ENCODE results near the gene COPZ2.
"Not testable (repeated sequence)": the region's sequence is repeated elsewhere in the genome, so short reads cannot be mapped to it uniquely, and the experiment has no call there.

The COPZ2 gene

DNA sequence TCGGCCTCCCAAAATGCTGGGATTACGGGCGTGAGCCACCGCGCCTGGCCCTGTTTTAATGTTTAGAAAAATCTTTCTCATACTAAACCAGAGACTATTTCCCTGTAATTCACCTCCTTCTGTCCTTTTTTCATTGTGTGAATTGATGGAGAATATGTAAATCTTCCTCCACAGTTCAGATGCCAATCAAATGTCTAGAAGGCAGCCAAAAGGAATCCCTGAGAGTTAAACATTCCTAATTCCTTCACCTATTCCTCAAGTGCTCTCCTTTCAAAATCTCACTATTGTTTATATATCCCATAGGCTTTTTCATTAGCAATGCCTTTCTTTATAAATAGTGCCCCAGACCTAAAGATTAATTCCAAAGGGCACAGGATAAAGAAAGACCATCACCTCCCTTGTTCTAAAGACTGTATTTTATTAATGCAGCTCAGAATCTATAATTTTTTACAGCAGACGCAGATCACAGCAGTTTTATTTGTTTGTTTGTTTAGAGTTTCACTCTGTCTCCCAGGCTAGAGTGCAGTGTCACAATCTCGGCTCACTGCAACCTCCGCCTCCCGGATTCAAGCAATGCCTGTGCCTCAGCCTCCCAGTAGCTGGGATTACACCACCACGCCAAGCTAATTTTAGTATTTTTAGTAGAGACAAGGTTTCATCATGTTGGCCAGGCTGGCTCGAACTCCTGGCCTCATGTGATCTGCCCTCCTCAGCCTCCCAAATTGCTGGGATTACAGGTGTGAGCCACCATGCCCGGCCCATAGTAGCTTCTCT is 30.5 kb downstream of the COPZ2 start:
- DNase-seq (ENCODE audit: low spot score) = no peak

DNA sequence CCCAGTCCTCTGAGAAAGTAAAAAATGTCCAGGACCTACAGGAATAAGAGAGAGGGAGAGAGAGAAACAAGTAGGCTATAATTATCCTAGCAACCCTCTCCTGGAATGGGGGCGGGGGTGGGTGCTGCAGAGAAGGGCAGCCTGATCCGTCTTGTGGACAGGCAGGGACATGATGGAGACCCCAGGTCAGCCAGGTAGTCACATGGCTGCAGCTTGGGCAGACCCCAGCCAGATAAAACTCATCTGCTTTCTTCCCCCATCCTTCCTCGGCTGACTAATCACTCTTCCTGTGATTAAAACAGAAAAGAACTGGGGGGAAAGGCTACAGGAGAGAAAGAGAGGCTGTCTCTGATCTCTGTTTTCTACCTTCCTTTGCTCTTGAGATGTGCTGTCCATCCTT is 32.6 kb downstream of the COPZ2 start:
- no peak for DNase-seq (ENCODE audit: low spot score)

GRCh38 chr17:48003417-48004151 is 34.0 kb downstream of the COPZ2 start:
- DNase-seq (ENCODE audit: low spot score) = no peak

DNA sequence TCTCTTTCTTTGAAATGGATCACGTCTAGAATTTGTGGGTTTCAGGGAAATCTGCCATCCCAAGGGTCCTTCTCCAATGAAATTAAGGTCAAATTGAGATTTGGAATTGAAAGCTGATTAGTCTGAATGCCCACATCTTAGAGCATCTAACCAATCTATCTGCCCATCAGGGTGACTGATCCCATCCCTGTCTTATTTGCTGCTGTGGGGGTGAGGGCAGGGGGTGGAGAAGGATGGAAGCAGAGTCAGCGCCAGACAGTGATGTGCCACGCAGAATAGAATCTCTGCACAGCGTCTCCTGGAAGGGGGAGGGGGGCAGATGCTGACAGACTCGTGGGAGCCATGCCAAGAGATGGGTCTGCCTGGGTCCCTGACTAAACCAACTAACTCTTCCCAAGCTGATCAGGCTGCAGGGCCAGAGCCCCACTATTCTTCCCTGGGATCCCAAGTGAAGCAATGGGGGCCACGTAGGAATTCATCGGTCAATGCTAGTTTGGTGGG is 34.6 kb downstream of the COPZ2 start:
- no peak for DNase-seq (ENCODE audit: low spot score)

- DNase-seq (ENCODE audit: low spot score) = no peak
These were observed 35.2 kb downstream of the COPZ2 start for GRCh38 chr17:48002266-48002915.

DNA sequence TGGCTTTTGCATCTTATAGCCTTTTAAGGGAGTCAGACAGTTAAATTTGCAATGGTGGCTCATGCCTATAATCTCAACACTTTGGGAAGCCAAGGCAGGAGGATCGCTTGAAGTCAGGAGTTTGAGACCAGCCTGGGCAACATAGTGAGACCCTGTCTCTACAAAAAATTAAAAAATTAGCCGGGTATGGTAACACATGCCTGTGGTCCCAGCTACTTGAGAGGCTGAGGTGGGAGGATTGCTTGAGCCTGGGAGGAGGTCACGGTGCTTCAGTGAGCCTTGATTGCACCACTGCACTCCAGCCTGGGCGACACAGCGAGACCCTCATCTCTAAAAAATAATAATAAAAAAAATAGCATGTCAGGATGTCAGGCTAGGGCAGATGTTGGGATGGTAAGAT is 35.9 kb downstream of the COPZ2 start:
- not testable (repeated sequence) for DNase-seq (ENCODE audit: low spot score)

- no peak for DNase-seq (ENCODE audit: low spot score)
These were observed 36.4 kb downstream of the COPZ2 start for GRCh38 chr17:48001197-48001596.

DNA sequence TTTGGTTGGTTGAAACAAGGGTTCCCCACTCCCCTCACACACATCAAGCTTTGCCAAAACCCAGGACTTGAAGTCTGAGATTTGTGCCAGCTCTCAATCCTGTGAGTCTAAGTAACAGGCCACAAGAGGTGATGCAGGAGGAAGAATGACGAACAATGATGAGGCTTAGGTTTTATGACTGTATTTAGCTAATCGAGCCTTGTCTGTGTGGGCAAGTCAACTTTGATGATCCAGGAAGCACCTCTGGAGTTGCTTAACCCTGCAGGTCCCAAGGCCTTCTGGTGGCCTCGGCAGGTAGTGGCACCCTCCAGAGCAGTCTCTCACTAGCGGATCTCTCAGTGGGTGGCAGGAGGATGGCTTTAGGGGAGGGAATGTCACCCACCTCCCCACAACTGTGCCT is 38.0 kb downstream of the COPZ2 start:
- no peak for DNase-seq (ENCODE audit: low spot score)

DNA sequence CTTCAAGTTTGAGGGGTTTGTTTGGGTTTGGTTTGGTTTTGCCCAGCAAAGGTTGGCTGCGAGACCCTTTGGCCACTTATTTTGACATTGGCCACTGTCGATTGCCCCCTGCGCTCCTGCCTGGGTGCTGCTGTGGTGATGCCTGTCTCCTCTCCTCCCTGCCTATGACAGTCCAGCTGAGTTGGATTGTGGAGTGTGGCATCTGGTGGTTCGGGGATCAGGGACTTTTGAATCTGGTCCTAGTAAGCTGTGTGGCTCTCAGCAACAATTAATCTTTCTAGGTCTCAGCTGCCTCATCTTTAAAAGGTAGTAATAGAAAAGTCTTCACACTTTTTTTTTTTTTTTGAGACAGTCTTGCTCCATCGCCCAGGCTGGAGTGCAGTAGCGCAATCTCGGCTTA is 39.6 kb downstream of the COPZ2 start:
- no peak for DNase-seq (ENCODE audit: low spot score)

- no peak for DNase-seq (ENCODE audit: low spot score)
These were observed 40.0 kb downstream of the COPZ2 start for GRCh38 chr17:47997586-47997985.

DNA sequence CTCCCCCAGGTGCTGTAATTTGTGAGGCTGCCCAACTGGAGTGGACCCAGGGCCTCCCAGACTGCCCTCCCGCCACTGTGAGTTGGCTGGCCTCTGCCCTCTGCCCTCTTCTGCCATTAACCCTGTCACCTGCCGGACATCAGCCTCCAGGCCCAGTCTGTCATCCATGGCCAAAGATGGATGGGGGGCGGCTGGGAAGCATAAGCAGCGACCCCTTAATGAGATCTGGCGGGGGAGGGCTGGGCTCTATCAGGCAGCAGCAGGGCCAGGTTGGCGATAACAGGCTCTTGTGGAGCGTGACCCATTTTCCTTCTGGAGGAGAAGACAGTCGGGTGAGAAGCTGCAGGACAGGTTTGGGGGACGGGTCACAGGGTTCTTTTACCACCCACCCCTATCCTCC is 41.4 kb downstream of the COPZ2 start:
- no peak for DNase-seq (ENCODE audit: low spot score)

DNA sequence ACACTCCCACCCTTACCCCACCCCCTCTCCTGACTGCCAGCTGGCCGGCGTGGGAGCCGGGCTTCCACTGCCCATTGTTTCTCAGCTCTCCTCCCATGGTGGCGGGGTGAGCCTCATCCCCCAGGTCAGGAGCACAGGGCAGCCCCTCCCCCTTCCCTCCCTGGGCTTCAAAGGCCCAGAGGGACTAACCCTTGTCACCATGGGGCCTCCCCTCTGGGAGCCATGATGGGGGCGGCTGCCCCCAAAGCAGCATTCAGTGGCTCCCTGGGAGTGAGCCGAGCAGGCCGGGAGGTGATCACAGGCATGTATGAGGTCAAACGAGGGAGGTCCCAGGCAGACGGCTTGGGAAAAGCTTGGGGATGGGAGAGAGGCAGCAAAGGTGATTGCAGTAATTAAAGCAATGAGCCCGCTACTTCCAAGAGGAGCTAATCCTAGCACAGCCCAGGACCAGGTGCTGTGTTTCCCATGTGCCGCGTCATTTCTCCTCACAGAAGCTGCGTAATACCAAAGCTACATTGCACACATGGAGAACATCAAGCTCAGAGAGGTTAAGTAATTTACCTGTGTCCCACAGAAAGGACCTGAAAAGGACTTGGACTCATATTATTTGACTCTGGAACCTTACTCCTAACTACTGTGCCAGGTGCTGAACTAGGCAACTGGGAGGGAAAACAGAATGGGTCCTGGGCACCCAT is 42.2 kb downstream of the COPZ2 start:
- no peak for DNase-seq (ENCODE audit: low spot score)

- no peak for DNase-seq (ENCODE audit: low spot score)
These were observed 42.9 kb downstream of the COPZ2 start for GRCh38 chr17:47994724-47995123.

DNA sequence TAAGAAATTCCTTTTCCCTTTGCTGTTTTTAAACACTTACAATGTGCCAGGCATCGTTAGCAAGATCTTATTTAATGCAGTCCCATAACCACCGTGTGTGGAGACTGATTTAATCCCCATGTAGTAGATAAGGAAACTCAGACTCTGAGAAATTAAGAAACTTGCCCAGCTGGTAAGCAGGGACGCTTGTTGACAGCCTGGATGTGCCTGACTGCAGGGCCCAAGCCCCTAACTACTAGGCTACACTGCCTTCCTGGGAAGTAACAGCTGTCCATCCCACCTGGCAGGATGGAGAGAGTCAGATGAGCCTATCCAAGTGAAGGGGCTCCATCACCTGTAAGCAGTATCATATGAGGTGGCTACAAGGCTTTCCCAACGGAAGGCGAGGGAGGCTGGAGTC is 43.6 kb downstream of the COPZ2 start:
- no peak for DNase-seq (ENCODE audit: low spot score)

GRCh38 chr17:47993031-47993564 is 44.5 kb downstream of the COPZ2 start:
- no peak for DNase-seq (ENCODE audit: low spot score)

DNA sequence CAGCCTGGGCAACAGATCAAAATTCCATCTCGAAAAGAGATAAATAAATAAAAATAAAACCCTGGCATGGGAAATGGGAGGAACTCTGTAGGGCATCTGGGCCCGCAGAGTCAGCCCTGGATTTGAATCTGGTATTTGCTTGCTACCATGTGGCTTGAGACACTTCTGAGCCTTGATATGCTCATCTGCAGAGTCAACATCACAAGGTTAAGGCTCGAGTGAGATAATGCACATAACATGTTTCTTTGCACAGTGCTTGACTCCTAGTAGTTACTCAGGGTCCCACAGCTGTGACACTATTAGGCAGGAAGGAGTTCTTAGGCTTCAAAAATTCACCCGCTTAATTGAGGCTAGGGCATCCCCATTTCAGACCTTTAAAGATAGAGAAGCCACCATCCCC is 45.4 kb downstream of the COPZ2 start:
- no peak for DNase-seq (ENCODE audit: low spot score)

- DNase-seq (ENCODE audit: low spot score) = no peak
These were observed 46.5 kb downstream of the COPZ2 start for GRCh38 chr17:47990962-47991731.

- DNase-seq (ENCODE audit: low spot score) = no peak
These were observed 47.9 kb downstream of the COPZ2 start for GRCh38 chr17:47989700-47990099.

DNA sequence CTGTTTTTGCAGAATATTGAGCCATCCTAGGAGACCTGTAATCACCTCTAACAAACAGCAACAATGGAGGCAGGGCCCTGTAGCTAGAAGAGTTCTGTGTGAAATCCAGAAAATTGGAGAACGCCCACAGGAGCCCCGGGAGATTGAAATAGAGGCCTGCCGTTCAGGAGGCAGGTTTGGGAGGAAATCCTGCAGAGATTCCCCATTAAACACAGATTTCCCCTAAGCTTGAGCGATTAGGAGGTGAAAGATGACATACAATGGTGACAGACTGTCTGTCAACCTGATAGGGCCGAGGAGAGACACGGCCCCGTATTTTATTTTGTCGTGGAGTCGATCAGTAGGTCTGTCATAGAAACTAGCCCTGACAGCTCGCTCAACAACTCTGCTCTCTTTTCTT is 48.4 kb downstream of the COPZ2 start:
- no peak for DNase-seq (ENCODE audit: low spot score)

DNA sequence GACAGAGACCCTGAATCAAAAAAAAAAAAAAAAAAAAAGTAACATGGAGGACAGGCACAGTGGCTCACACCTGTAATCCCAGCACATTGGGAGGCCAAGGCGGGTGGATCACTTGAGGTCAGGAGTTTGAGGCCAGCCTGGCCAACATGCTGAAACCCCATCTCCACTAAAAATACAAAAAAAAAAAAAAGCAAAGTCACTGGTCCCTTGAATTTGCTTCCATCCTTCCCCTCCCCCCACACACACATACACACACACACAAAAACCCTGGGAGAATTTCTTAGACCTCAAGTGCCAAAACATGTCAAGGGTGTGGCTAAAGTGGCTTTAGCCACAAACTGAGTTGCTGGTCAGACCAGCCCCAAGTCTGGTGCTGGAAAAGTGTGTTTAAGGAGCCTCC is 49.2 kb downstream of the COPZ2 start:
- DNase-seq (ENCODE audit: low spot score) = not testable (repeated sequence)

DNA sequence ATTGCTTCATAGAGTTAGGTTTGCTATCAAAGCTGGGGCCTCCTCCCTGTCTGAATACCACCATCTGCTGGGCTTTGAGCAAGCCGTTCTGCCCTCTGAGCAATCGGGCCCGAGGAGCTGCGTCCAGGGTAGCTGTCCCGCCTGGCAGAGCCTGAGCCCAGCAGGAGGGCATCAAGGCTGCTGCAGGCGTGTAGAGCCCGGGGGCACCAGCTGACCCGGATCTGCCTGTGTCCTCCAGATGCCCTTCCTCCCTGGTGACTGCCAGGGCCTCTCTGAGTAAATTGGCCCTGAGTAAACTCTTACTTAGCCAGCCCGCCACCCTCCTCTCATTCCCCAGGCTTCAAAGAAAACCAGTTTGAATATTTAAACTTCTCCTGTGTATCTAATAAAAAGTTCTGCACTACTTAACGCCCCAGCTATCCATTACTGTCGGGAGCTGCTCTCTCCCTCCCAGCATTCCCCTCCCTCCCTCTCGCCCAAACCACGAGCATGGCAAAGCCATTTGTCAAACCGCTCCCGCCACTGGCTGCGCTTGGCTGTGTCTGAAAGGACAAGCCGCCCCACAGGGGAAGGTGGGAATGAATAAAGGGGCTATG is 50.3 kb downstream of the COPZ2 start:
- no peak for DNase-seq (ENCODE audit: low spot score)
